ENCODE data around the gene SPOCK1. TPM values are rescaled to one million over a fixed set of nuclear protein-coding genes. Genes with fewer than 3 reads are reported as not detected.

Gene SPOCK1
- total RNA-seq, 1 experiment from 2014 or later = 0.27 TPM

DNA sequence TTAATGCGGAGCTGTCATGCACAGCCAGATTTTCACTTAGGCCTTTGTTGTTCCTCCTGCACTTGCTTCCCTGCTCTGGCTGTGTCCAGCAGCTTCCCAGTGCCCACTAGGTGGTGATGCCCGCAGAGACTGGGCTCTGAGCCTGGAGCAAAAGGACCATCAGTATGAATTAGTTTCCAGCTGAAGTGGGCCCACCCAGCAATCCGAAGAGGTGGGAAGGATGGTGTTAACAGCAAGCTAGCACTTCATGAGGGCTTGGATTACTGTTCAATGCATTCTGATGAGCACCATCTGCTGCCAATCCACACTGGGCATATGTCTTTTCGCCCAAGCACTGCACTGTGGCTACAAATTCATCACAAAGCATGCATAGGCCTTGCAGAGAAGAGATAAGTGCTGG lies 459.1 kb downstream of the SPOCK1 start:
- no peaks in the 10 kb centered on the region for H3K36me3 ChIP-seq (ENCODE audit: control insufficient read depth in 1 of 2, insufficient read depth in 2 of 2, low read length in 2 of 2)
- no peaks in the 10 kb centered on the region for H3K9me3 ChIP-seq (ENCODE audit: control insufficient read depth in 1 of 2, insufficient read depth in 1 of 2, low read depth in 1 of 2, low read length in 2 of 2)
- no peak overlapping the region for H3K4me3 ChIP-seq (replicated peaks in 1 of 2; ENCODE audit: low read depth in 1 of 2, low read length in 2 of 2)
- H3K9me2 ChIP-seq (ENCODE audit: insufficient read depth) = no peaks in the 10 kb centered on the region
- TF ChIP-seq ELF1 (IDR thresholded peaks at IDR 0.05; ENCODE audit: borderline replicate concordance, low read depth) = no peak
- no peak for TF ChIP-seq SIN3A (IDR thresholded peaks at IDR 0.05; ENCODE audit: low read depth)
- no peak for TF ChIP-seq CEBPB (IDR thresholded peaks at IDR 0.05; ENCODE audit: low read depth)
- TF ChIP-seq FOSL1 (IDR thresholded peaks at IDR 0.05; ENCODE audit: low read depth) = no peak
- TF ChIP-seq, protein P1, sequence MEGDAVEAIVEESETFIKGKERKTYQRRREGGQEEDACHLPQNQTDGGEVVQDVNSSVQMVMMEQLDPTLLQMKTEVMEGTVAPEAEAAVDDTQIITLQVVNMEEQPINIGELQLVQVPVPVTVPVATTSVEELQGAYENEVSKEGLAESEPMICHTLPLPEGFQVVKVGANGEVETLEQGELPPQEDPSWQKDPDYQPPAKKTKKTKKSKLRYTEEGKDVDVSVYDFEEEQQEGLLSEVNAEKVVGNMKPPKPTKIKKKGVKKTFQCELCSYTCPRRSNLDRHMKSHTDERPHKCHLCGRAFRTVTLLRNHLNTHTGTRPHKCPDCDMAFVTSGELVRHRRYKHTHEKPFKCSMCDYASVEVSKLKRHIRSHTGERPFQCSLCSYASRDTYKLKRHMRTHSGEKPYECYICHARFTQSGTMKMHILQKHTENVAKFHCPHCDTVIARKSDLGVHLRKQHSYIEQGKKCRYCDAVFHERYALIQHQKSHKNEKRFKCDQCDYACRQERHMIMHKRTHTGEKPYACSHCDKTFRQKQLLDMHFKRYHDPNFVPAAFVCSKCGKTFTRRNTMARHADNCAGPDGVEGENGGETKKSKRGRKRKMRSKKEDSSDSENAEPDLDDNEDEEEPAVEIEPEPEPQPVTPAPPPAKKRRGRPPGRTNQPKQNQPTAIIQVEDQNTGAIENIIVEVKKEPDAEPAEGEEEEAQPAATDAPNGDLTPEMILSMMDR (IDR thresholded peaks at IDR 0.05 in 2 of 3, conservative IDR thresholded peaks at IDR 0.05 in 1 of 3; ENCODE audit: borderline replicate concordance in 1 of 3, insufficient read depth in 1 of 3, low read depth in 2 of 3, low read length in 2 of 3) = no peak
- TF ChIP-seq SRF (IDR thresholded peaks at IDR 0.05; ENCODE audit: low read depth) = no peak
- no peak for TF ChIP-seq ZFX (IDR thresholded peaks at IDR 0.05)
- no peak for TF ChIP-seq POLR2AphosphoS5 (IDR thresholded peaks at IDR 0.05; ENCODE audit: low read depth, low read length)
- TF ChIP-seq CBX3 (IDR thresholded peaks at IDR 0.05; ENCODE audit: low read depth) = no peak
- no peak for TF ChIP-seq YY1 (IDR thresholded peaks at IDR 0.05; ENCODE audit: extremely low read depth, insufficient replicate concordance, low read depth, low read length)
- TF ChIP-seq ZNF274 (IDR thresholded peaks at IDR 0.05; ENCODE audit: low read depth, low read length) = no peak
- no peak for TF ChIP-seq JUND (IDR thresholded peaks at IDR 0.05)
- TF ChIP-seq SP1 (IDR thresholded peaks at IDR 0.05; ENCODE audit: low read depth) = no peak
- TF ChIP-seq, protein P2, sequence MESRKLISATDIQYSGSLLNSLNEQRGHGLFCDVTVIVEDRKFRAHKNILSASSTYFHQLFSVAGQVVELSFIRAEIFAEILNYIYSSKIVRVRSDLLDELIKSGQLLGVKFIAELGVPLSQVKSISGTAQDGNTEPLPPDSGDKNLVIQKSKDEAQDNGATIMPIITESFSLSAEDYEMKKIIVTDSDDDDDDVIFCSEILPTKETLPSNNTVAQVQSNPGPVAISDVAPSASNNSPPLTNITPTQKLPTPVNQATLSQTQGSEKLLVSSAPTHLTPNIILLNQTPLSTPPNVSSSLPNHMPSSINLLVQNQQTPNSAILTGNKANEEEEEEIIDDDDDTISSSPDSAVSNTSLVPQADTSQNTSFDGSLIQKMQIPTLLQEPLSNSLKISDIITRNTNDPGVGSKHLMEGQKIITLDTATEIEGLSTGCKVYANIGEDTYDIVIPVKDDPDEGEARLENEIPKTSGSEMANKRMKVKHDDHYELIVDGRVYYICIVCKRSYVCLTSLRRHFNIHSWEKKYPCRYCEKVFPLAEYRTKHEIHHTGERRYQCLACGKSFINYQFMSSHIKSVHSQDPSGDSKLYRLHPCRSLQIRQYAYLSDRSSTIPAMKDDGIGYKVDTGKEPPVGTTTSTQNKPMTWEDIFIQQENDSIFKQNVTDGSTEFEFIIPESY (IDR thresholded peaks at IDR 0.05; ENCODE audit: extremely low read depth, insufficient replicate concordance, low read length) = no peak
- no peak for TF ChIP-seq EGR1 (IDR thresholded peaks at IDR 0.05; ENCODE audit: low read depth)
- no peaks in the 10 kb centered on the region for H3K79me2 ChIP-seq (ENCODE audit: insufficient read depth, low read length)
- ATAC-seq = no peak
- POLR2A ChIA-PET = no interaction called here
- H3K9ac ChIP-seq (ENCODE audit: low read length) = no peak overlapping the region
- RAD21 ChIA-PET (ENCODE audit: low non-redundant PET in 1 of 2, low total read pairs in 2 of 2, uncharacterized antibody in 2 of 2, unreplicated experiment in 2 of 2) = no interaction called here
- CTCF ChIA-PET = no interaction called here
- intact Hi-C loops (cut with micrococcal nuclease) = no loop called here
- peaks cover 24% of the 10 kb centered on the region; the same call in 1 of the 2 replicates for H3K27me3 ChIP-seq (ENCODE audit: insufficient read depth, low read length)
- DNase-seq (ENCODE audit: low read depth, low spot score) = no peak
- no peak overlapping the region for H2AFZ ChIP-seq (ENCODE audit: low read depth, low read length, poor library complexity, severe bottlenecking)
- H3K4me2 ChIP-seq (ENCODE audit: low read length) = no peak overlapping the region
- H3K4me1 ChIP-seq (ENCODE audit: control insufficient read depth in 1 of 2, insufficient read depth in 2 of 2, low read length in 2 of 2) = no peaks in the 10 kb centered on the region
- BruUV-seq (replicated peaks) = no TSS peak
- no peaks in the 10 kb centered on the region for H4K20me1 ChIP-seq (ENCODE audit: insufficient read depth)
- no peak overlapping the region for H3K27ac ChIP-seq (ENCODE audit: low read depth, low read length)

All from HCT116 (cell line).